ENCODE results near the gene PPP1R14B. TPM values are rescaled to one million over a fixed set of nuclear protein-coding genes. Genes with fewer than 3 reads are reported as not detected.

PPP1R14B gene
- total and polyA plus RNA-seq, 2 of the 13 experiments (the other 11 are each of a cell fraction or from before 2014, with no cell fraction given): 110 to 148 TPM

GRCh38 chr11:64208796-64209562, 37.8 kb downstream of the PPP1R14B start:
- CTCF ChIA-PET (ENCODE audit: low intra/inter-chr PET ratio, low total read pairs): no interaction called here
- TF ChIP-seq ZBTB42 (CRISPR knock-in tag; IDR thresholded peaks at IDR 0.05) (no peak), CENPX (CRISPR knock-in tag; IDR thresholded peaks at IDR 0.05) (no peak), XBP1 (CRISPR knock-in tag; IDR thresholded peaks at IDR 0.05) (no peak), ZNF816 (CRISPR knock-in tag; IDR thresholded peaks at IDR 0.05; ENCODE audit: borderline replicate concordance) (no peak), KDM5B (CRISPR knock-in tag; IDR thresholded peaks at IDR 0.05; ENCODE audit: borderline replicate concordance) (no peak), ZNF280D (CRISPR knock-in tag; IDR thresholded peaks at IDR 0.05) (no peak), ZNF329 (CRISPR knock-in tag; IDR thresholded peaks at IDR 0.05; ENCODE audit: low read depth) (no peak), ZBTB14 (CRISPR knock-in tag; IDR thresholded peaks at IDR 0.05) (no peak), ZNF570 (CRISPR knock-in tag; IDR thresholded peaks at IDR 0.05; ENCODE audit: borderline replicate concordance) (no peak), ZNF598 (CRISPR knock-in tag; IDR thresholded peaks at IDR 0.05; ENCODE audit: borderline replicate concordance) (no peak), MXD4 (CRISPR knock-in tag; IDR thresholded peaks at IDR 0.05) (no peak), SIX1 (CRISPR knock-in tag; IDR thresholded peaks at IDR 0.05; ENCODE audit: borderline replicate concordance) (no peak), FOXK1 (CRISPR knock-in tag; IDR thresholded peaks at IDR 0.05; ENCODE audit: borderline replicate concordance, low read depth) (no peak), NFATC3 (CRISPR knock-in tag; IDR thresholded peaks at IDR 0.05) (no peak), USF2 (IDR thresholded peaks at IDR 0.05; ENCODE audit: low read depth, low read length) (no peak), USF2 (CRISPR knock-in tag; IDR thresholded peaks at IDR 0.05; ENCODE audit: borderline replicate concordance) (no peak), ZNF691 (CRISPR knock-in tag; IDR thresholded peaks at IDR 0.05; ENCODE audit: borderline replicate concordance, low read depth) (no peak)

More at GRCh38 chr11:64208796-64209562, 37.8 kb downstream of the PPP1R14B start:
- H3K4me2 ChIP-seq (ENCODE audit: low read depth, low read length): no peak overlapping the region
- intact Hi-C loops (cut with micrococcal nuclease; ENCODE audit: unreplicated experiment) (no loop called here), in situ Hi-C loops (cut with HindIII; ENCODE audit: extremely low pct_ligation_motif_present, low pct_unique_long_range_greater_than_20kb) (no loop called here)
- FAIRE-seq: no peak
- peaks cover 17% of the 10 kb centered on the region for H3K4me1 ChIP-seq (ENCODE audit: insufficient read depth, low read length)
- H3K27me3 ChIP-seq (ENCODE audit: control insufficient read depth in 1 of 2, insufficient read depth in 2 of 2, low read length in 2 of 2): peaks cover 0 to 1% of the 10 kb centered on the region in 2 experiments; a peak in 1 of 5 replicates
- no peak for DNase-seq (ENCODE audit: low spot score)
- H3K79me2 ChIP-seq (ENCODE audit: insufficient read depth, low read length): no peaks in the 10 kb centered on the region
- no peak overlapping the region for H3K27ac ChIP-seq (ENCODE audit: extremely low read length, insufficient read depth, low read length)
- POLR2A ChIA-PET: interaction anchor here (1.2 kb wide), 1 partner anchor 32 kb away, joined by 3 read pairs; the partner anchor contains the start of gene FKBP2
- BruUV-seq (replicated peaks): no TSS peak
- 76% methylated on average over 16 of the region's 18 CpGs for WGBS (ENCODE audit: low lambda C conversion rate)
- peak; percentile 11 for ATAC-seq
- no peak overlapping the region for H3K4me3 ChIP-seq (replicated peaks in 1 of 3; ENCODE audit: insufficient read depth in 1 of 3, low read depth in 2 of 3, low read length in 3 of 3)
- no peak overlapping the region for H3K9ac ChIP-seq (ENCODE audit: insufficient read depth, low read depth, low read length)
- H4K20me1 ChIP-seq (ENCODE audit: insufficient read depth, low read length): 0 out of 2 replicates have a peak, but pooled peaks cover 2% of the 10 kb centered on the region
- H2AFZ ChIP-seq (ENCODE audit: low read length): no peak overlapping the region
- H3K9me3 ChIP-seq (ENCODE audit: low read length): no peaks in the 10 kb centered on the region
- H3K36me3 ChIP-seq (replicated peaks in 1 of 2; ENCODE audit: control insufficient read depth in 1 of 2, insufficient read depth in 2 of 2, low read length in 2 of 2): peaks cover 4 to 6% of the 10 kb centered on the region in 2 experiments; a peak in 4 of 5 replicates

Data from HepG2 (cell line).